ENCODE measurements around the gene AUTS2.
A peak's percentile ranks its signal among the peaks of the same experiment; 100 is the strongest.

AUTS2 gene

DNA sequence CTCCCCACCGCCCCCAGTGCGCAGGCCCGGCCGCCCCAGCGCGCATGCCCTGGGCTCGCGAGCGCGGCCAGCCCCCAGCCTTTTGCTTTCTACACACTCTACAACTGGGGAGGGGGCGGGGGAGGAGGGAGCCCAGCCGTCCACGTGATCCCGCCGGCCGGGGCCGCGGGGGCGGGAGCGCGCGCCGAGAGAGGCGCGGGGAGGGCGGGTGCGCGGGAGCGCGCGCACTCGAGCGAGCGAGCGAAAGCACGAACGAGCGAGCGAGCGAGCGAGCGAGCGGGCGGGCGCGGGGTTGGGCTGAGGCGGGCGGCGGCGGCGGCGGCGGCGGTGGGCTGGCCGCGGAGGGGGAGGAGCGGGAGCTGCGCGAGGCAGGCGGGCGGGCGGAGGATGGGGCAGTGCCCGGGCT, at the start of gene AUTS2:
TSS of gene AUTS2 (plus strand) at position 395 of the 406 bp plus-strand sequence. CDS start 1,179 bp downstream, outside the sequence.
- peak; percentile 56 for DNase-seq (ENCODE audit: low read depth)

DNA sequence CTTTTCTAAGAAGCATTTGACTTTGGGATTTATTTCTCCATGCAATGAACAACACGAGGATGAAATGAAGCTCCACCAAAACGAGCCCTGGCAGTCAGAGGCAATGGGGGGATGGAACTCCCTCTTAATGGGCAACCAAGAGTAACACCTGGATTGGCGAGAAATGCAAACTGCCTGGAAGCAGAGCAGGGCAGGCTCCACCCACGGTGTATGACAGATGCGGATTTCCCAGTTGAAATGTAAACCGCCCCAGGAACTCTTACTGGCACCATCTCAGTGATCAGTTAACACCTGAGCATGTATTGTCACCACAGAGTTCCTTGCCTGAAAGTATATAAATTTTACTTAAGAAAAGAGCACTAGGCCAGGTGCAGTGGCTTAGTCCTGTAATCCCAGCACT, 47.3 kb upstream of the AUTS2 start:
- DNase-seq (ENCODE audit: low read depth): no peak

DNA sequence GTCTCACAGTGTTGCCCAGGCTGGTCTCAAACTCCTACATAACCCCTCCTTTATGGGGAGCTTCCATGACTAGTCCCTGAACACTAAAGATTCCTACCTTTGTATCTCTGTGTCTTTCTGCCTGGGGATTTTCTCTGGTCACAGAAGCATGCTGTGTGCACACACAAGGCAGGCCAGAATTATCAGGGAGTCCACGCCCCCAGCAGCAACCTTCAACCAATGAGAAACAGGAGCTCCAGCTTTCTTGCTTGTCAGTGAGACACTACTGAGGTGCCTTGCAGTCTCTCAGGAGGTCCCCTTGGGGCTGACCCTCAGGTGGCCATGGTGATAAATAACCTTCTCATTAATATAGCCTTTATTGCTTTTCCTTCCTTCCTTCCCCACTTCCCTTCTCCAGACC, 45.1 kb upstream of the AUTS2 start:
- no peak for DNase-seq (ENCODE audit: low read depth)

DNA sequence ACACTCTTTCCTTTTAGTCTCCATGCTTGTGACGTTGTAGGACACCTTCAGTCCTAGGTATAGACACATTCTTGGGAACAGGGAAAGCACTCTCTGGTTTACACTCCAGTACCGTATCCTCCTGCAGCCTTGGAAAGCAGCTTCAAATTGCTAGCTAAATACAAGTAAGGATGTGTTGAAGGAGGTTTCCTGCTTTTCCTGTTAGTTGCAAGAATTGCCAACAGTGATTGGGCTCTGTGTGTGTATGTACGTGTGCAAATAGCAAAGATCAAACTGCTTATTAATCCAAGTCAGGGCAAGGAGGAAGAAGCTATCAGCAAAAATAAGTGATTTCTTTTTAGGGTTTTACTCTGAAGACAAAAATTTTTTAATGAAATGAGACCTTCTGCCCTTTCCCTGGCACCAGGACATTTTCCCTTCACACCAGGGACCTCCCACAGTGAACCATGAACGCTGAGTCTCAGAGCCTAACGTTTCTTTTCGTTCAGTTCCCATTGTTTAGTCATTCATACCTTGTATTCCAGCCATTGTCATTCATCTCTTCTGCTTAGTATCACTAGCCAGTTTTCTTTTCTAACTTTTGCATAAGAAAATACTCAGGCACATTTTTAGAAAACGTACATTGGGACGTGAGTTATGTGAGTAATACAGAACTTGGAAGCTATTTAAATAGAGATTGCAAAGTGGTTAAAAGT, 36.9 kb upstream of the AUTS2 start:
- DNase-seq (ENCODE audit: low read depth): no peak

DNA sequence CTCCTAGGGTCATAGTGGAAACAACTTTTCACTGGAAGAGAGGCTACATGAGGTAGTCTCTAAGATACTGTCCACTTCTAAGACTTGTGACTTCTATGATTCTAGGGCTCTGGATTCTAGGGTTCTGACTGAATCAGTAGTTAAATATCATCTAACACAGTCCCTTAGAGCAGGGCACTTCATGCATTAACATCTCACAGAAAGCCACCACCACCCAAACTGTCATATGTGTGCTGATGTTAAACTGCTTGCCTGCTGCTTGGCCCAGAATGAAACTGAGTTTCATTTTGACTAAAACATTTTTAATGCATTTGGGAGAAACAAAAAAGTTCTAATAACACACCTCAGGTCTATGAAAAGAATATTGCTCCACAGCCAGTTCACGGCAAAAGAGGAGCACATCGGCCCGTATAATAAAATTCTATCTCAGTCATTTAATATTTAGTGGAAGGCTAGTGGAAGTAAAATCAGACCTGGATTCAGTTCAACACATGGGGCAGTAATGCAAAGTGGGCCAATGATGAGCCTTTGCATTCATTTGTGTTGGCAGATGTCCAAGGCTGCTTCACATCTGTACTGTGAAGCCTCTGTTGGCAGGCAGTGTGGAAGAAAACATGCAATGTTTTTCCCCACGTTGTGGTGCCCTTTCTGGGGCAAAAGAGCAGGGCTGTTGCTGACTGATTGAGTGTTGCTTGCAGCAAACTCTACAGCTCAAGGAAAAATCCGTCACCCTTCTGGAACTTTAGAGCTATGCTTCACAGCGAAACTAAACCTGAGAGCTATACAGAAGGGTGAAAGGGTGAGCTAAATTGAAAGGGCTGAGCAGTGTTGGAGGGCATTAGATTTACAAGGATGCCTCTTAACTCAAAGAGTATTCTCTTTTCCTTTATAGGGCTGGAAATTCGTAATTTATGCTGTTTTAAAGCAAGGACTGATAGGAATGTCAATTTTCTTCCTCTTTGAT, 33.5 kb upstream of the AUTS2 start:
- peak; percentile 12 for DNase-seq (ENCODE audit: low read depth)

DNA sequence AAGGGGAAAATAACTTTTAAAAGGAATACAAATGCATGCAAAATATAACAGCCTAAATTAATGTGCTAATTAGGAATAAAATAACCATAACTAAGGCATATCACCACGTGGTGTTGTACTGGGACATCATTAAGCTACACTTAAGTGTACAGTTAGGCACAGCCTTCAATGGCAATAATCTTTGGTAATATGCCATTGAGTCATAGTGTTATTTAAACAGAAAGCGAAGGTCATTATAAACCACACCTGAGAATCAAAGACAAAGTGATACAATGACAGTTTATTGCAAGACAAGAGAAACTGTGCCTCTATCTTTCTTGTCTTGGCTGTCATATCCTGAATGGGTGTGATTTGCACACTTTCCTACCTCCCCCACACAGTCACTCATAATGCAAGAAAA, 30.5 kb upstream of the AUTS2 start:
- DNase-seq (ENCODE audit: low read depth): no peak

DNA sequence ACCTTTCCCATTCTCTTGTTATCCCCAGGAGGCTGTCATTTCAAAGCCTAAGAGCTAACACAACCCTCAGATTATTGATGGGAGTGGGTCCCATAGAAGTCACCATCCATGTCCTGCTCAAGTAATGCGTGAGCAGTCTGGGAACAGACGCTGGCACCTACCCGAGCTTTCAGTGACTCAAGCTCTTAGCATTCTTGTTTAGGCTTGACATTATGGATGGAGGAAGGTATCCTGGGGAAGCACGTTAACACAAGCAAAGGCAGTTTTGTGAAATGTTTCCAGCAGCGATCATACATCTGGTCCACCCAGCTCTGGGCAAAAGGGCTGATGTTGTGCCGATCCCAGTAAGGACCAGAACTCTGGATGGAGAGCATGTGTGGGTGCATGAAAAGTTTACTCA, 30.0 kb upstream of the AUTS2 start:
- no peak for DNase-seq (ENCODE audit: low read depth)

DNA sequence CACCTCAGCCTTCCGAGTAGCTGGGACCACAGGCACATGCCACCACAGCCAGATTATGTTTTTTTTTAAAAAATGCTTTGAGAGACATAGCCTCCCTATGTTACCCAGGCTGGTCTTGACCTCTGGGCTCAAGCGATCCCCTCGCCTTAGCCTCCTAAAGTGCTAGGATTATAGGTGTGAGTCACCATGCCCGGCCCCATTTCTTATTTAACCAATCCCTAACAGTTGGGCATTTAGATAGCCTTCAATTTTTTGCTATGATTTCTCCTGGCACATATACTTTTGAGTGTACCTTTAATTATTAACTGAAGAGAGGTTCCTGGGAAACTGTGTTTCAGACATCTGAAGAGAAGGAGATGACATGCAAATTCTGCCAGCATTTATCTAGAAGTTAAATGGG, 22.6 kb upstream of the AUTS2 start:
- DNase-seq (ENCODE audit: low read depth): no peak

DNA sequence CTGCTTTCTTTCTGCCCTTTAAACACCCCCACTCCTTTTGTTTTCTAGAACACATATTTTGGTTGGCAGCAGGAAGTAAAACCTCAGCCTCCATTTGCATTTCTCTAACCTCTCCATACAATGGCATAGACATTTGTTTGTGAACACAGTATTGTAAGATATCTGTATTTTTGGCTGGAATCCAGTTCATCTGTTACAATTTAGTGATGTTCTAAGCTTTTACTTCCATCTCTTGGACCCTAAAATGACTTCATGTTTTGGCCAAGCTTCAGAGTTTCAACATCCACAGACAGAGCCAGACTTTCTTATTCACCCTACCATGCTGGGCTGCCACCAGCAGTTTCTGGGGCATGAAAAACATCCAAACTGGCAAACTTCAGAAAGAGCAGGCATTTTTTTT, 21.1 kb upstream of the AUTS2 start:
- no peak for DNase-seq (ENCODE audit: low read depth)

DNA sequence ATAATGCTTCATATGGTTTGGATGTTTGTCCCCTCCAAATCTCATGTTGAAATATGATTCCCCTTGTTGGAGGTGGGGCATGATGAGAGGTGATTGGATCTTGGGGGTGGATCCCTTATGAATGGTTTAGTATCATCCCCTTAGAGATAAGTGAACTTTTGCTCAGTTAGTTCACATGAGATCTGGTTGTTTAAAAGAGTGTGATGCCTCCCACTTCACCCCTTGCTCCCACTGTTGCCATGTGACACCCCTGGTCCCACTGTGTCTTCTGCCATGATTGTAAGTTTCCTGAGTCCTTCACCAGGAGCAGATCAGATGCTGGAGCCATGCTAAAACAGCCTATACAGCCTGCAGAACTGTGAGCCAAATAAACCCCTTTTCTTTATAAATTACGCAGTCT, 13.1 kb upstream of the AUTS2 start:
- no peak for DNase-seq (ENCODE audit: low read depth)

DNA sequence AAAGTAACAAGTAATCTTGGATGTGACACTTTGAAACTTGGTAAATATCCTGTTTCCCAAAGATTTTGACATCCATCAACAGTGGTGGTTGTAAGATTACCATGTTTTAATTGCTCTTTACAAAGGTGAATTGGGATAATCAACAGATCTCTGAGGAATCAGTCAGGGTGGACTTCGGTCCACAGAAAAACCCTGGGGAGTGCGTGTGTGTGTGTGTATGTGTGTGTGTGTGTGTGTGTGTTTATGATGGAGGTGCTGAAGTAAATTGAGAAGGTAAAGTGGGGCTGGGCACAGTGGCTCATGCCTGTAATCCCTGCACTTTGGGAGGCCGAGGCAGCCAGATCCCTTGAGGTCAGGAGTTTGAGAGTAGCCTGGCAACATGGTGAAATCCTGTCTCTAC, 12.0 kb upstream of the AUTS2 start:
- no peak for DNase-seq (ENCODE audit: low read depth)

DNA sequence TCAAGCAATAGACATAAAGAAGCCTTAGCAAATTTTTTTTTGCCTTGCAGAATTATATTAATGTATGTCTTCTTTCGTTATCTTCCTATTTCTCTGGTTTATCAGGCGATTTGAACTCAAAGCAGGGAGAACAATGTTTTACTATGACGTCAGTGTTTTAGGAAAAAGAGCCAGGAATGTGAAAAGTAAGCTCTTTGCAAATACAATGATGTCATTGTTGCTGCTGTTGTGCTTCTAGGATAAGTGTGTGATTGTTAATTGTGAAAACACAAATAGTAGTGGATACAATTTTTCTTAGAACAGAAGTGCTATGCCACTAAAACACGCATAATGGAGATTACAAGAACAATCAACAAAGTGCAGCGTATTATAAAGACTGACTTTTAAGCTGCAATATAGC, 9.5 kb upstream of the AUTS2 start:
- DNase-seq (ENCODE audit: low read depth): no peak

DNA sequence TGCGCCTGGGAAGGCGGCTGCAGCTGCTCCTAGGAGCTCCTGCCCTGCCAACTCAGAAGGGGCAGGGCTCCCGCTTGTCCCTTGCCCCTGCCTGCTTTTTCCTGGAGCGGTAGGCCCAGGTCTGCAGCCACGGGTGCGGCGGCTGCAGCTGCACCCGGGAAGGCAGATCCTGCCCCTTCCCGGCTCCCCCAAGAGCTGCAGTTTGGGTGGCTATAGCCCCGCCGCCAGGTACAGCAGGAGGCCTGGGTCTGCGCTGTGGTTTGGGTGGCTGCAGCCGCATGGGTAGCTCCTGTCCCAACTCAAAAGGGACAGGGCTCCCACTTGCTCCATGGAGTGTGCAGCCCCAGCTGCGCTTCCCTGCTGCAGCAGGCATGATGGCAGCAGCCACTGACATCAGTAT, 6.5 kb upstream of the AUTS2 start:
- DNase-seq (ENCODE audit: low read depth): no peak

DNA sequence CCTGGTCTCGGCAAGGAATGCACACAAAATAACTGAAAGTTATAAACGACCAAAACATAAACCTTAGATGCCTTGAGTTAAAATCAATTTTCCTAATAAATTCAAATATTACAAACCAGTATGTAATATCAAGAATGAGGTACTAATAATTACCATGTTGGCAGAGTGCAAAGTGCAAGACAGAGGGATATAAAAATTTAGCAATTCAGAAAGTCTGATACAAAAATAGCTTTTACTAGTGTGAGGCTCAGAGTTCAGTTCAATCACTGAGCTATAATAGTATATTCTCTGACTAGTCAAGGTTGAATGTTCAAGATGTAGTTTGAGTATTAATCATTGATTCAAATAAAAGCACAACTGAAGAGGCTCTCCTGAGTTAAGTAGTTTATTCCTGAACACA, 4.8 kb upstream of the AUTS2 start:
- no peak for DNase-seq (ENCODE audit: low read depth)

DNA sequence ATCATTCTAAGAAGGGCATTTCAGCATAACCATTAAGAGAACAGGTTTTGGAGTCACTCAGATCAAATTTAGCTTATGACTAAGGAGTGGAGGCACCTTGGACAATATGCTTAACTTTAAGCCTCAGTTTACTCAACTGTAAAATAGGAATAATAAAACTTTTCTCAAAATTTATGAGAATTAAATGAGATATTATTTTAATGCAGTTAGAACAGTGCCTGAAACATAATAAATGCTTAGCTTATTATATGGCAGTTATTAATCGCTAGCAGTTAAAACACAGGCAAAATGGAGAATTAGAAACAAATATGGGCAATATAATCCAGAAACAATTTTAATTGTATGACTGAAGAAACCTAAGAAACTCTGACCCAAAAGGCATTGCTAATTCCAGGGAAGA, 2.9 kb upstream of the AUTS2 start:
- DNase-seq (ENCODE audit: low read depth): no peak

DNA sequence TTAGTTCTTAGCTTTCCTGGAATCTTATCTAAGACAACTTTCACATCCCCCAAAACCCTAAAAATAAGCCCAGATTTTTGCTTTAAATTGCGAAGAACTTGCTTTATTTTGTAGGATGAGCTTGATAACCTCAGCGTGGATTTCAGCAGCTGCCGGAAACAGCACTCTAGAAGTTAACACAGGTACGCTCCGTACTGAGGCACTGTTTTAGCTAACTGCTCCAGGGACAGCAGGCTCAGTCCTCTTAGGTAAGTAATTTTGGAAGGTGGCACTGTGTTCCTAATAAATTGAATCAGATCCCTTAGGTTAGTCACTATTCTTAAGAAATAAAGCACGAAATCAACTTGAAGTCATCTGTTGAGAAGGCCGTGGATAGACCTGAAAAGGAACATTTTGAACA, 2.2 kb upstream of the AUTS2 start:
- DNase-seq (ENCODE audit: low read depth): no peak

DNA sequence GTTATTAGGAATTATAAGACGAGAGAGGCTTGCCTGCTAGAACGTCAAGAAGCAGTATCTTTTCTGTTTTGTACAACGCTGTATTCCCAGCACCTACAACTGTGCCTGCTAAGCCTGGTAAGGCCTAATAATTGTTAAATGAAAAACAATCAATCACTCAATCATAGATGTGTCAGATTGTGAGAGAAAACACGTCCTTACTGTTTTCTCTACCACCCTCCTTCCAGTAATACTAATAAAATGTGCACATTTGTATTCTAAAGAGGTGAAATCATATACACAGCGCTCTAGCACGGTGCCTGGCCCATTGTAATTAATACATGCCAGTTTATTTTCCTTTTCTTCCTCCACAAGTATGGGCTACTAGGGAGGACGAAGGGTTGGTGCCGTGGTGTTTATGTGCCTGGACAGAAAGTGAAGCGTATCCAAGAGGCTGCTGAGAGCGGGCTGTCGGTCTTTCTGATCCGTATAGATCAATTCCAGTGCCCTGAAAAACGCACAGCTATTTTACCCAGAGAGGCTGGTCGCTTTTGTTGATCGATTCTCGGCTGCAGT, 1.5 kb upstream of the AUTS2 start:
- no peak for DNase-seq (ENCODE audit: low read depth)

DNA sequence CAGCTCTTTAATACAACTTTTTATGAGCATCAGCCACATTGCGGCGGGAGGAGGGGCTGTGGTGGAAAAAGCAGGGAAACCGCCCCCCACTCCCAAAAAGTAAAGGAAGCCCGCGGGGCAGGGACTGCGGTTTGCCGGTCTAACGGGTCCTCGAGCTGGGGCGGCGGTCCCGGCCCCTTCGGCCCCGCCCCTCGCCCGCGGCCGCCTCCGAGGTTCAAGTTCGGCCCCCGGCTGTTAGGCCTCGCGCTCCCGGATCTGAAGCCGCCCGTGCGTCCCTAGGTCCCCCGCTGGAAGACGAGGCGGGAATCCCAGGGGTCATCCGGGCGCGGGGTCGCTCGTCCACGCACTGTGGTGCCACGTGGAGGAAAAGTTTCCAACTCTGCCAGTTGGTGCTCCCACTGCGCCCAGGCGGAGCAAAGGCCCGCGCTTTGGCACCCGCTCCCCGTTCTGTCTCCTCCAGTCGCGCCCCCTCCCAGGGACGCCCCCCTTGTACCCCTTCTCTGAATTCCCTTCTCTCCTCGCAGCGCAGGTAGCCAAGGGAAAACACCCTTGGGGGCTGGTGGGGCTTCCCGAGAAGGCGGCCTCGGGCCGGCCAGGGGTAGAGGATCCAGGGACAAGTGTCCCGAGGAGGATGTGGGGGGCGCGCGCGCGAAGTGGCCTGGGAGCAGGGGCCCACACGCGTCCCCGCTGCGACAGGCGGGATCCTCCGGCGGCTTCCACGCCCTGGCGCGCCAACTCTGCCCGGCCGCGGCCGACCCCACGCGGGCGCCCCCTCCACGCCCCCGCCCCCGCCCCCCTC, 798 bp upstream of the AUTS2 start:
- DNase-seq (ENCODE audit: low read depth): no peak

DNA sequence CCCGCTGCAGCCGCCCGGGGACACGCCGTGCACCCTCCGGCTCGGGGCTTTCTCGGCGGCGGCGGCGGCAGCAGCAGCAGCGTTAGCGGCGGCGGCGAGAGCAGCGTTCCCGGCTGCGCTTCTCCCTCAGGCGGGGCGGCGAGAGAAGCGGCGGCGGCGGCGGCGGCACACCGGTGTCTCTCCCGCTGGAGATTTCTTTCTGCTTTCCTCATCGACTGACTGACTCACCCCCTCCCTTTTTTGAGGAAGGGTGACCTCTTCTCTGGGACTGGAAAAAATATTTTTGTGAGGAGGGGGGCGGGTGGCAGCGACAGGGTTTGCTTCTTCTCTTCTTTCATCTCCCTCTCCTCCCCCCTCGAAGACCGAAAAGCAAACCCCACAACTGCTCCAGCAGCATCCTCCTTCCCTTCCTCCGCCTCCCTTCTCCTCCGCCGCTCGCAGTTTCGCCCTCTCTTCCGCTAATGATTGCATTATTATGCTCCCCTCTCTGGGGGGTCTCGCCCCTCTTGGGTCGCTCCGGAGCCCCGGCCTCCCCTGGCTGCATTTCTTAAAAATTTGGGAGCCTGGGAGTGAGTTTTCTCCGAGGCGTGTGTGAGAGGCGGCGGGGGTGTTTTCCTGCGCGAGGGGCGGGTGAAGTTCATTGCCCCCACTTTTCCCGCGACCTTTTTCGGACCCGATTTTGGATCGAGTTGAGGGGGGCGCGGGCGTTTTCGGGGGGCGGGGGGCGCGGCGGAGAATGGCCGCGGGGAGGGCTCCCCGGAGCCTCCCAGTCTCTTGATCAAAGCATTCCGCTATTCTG, 411 bp downstream of the AUTS2 start:
- DNase-seq (ENCODE audit: low read depth): no peak

DNA sequence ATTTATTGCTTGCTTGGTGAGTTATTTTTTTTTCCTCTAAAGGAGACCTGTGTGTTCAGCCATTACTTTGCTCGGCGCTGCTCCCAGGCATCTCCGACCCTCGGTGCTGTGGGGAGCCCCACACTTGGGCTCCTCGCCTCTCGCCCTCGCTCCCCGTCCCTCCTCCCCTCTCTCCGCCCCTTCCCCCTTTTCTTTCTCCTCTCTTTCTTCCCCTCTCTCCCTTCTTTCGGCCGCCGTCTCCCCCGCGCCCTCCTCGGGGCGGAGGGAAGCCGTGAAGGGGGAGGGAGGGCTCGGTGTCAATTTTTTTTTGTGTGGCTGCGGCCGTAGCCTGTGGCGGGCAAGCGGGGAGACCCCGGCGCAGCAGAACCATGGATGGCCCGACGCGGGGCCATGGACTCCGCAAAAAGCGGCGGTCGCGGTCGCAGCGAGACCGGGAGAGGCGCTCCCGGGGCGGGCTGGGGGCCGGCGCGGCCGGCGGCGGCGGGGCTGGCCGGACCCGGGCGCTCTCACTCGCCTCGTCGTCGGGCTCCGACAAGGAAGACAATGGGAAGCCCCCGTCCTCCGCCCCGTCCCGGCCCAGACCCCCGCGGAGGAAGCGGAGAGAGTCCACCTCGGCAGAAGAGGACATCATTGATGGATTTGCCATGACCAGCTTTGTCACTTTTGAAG, 1.1 kb downstream of the AUTS2 start:
- DNase-seq (ENCODE audit: low read depth): no peak

Measured in GM04504 (cell line).